Mesenchymal stem cell (in vitro differentiated cells and primary cell): Measurements from ENCODE around the gene CHMP4B.

ENCODE experiments used
- DNase-seq: peaks from one replicate; pipeline ENCODE4 v3.0.0-alpha.2; 2013
- H2AFZ ChIP-seq: one replicate; pipeline ENCODE4 v1.6.1; 2013; ENCODE audit warnings: low read depth, mild to moderate bottlenecking, control low read depth, inconsistent platforms, low read length, moderate library complexity
- H2AK5ac ChIP-seq: 2 replicates; pipeline ENCODE4 v1.6.1; 2013; ENCODE audit warnings: low read length, moderate library complexity, mild to moderate bottlenecking, inconsistent platforms; ENCODE audit not compliant: severe bottlenecking
- H2BK120ac ChIP-seq: one replicate; pipeline ENCODE4 v1.6.1; 2013; ENCODE audit warnings: low read depth, mild to moderate bottlenecking, inconsistent platforms, low read length, moderate library complexity
- H2BK12ac ChIP-seq, 2 experiments: one replicate each; pipeline ENCODE4 v1.6.1; 2013; ENCODE audit warnings: inconsistent platforms in 2 of 2, low read length in 2 of 2, mild to moderate bottlenecking in 2 of 2, moderate library complexity in 2 of 2, control low read depth in 1 of 2
- H2BK15ac ChIP-seq: one replicate; pipeline ENCODE4 v1.6.1; 2013; ENCODE audit warnings: mild to moderate bottlenecking, low read depth, inconsistent platforms; ENCODE audit not compliant: poor library complexity, severe bottlenecking
- H2BK5ac ChIP-seq: 2 replicates; pipeline ENCODE4 v1.6.1; 2013; ENCODE audit warnings: low read depth, mild to moderate bottlenecking, low read length, control low read depth, inconsistent platforms; ENCODE audit not compliant: poor library complexity, severe bottlenecking
- H3K14ac ChIP-seq, 2 experiments: one replicate each; pipeline ENCODE4 v1.6.1; 2013; ENCODE audit warnings: inconsistent platforms in 2 of 2, low read length in 2 of 2, control low read depth in 1 of 2, mild to moderate bottlenecking in 1 of 2, moderate library complexity in 1 of 2
- H3K18ac ChIP-seq, 2 experiments: one replicate each; pipeline ENCODE4 v1.6.1; 2013; ENCODE audit warnings: inconsistent platforms in 2 of 2, low read length in 2 of 2, control low read depth in 1 of 2, low read depth in 1 of 2, mild to moderate bottlenecking in 1 of 2
- H3K23ac ChIP-seq, 2 experiments: one replicate each; pipeline ENCODE4 v1.6.1; 2013; ENCODE audit warnings: inconsistent platforms in 2 of 2, low read length in 2 of 2, mild to moderate bottlenecking in 2 of 2, moderate library complexity in 2 of 2, control low read depth in 1 of 2
- H3K27ac ChIP-seq: 2 replicates; pipeline ENCODE4 v1.5.1; 2013; ENCODE audit warnings: mild to moderate bottlenecking, moderate library complexity, low read length, control low read depth, inconsistent platforms; ENCODE audit not compliant: poor library complexity, severe bottlenecking
- H3K27me3 ChIP-seq, 2 experiments: 2 replicates each; pipeline versions ENCODE4 v1.6.1 to v1.7.0; 2013; ENCODE audit warnings: low read length in 2 of 2, mild to moderate bottlenecking in 2 of 2, moderate library complexity in 2 of 2, control low read depth in 1 of 2, inconsistent platforms in 1 of 2; ENCODE audit not compliant: control insufficient read depth in 1 of 2, insufficient read depth in 1 of 2
- H3K36me3 ChIP-seq, 2 experiments: 2 replicates each; pipeline versions ENCODE4 v1.6.1 to v1.7.0; 2013; ENCODE audit warnings: low read length in 2 of 2, control low read depth in 1 of 2, inconsistent platforms in 1 of 2, low read depth in 1 of 2, mild to moderate bottlenecking in 1 of 2; ENCODE audit not compliant: insufficient read depth in 2 of 2, control insufficient read depth in 1 of 2
- H3K4ac ChIP-seq, 2 experiments: one replicate each; pipeline ENCODE4 v1.6.1; 2013; ENCODE audit warnings: inconsistent platforms in 2 of 2, low read length in 2 of 2, mild to moderate bottlenecking in 2 of 2, moderate library complexity in 2 of 2, control low read depth in 1 of 2, low read depth in 1 of 2
- H3K4me1 ChIP-seq: 2 replicates; pipeline ENCODE4 v1.6.1; 2013; ENCODE audit warnings: low read depth, low read length, control low read depth; ENCODE audit not compliant: control insufficient read depth, insufficient read depth
- H3K4me2 ChIP-seq: 2 replicates; pipeline ENCODE4 v1.6.1; 2013; ENCODE audit warnings: low read length, mild to moderate bottlenecking, inconsistent platforms; ENCODE audit not compliant: poor library complexity, severe bottlenecking
- H3K4me3 ChIP-seq, 2 experiments: 2 replicates each; pipeline versions ENCODE4 v1.5.1 to v1.7.0; 2013; ENCODE audit warnings: low read length in 2 of 2, mild to moderate bottlenecking in 2 of 2, control low read depth in 1 of 2, low read depth in 1 of 2; ENCODE audit not compliant: insufficient read depth in 1 of 2
- H3K79me1 ChIP-seq: replicated peaks from 2 replicates; pipeline ENCODE4 v1.6.1; 2013; ENCODE audit warnings: mild to moderate bottlenecking, control low read depth, low read length, inconsistent platforms; ENCODE audit not compliant: poor library complexity, severe bottlenecking
- H3K9ac ChIP-seq: 2 replicates; pipeline ENCODE4 v1.7.0; 2013; ENCODE audit warnings: mild to moderate bottlenecking, low read length, moderate library complexity
- H3K9me3 ChIP-seq: 2 replicates; pipeline ENCODE4 v1.7.0; 2013; ENCODE audit warnings: mild to moderate bottlenecking, low read length; ENCODE audit not compliant: control insufficient read depth
- H4K8ac ChIP-seq: one replicate; pipeline ENCODE4 v1.6.1; 2013; ENCODE audit warnings: inconsistent platforms, mild to moderate bottlenecking, low read length, moderate library complexity
- H4K91ac ChIP-seq: one replicate; pipeline ENCODE4 v1.6.1; 2013; ENCODE audit warnings: mild to moderate bottlenecking, low read length, inconsistent platforms
- WGBS: methylation state at CpG from one replicate; pipeline ENCODE4 v1.1.7; 2013; ENCODE audit warnings: mixed read lengths; 5-methylcytosine and 5-hydroxymethylcytosine counted together

The CHMP4B gene

GRCh38 chr20:33838035-33838864 is 27.1 kb downstream of the CHMP4B start:
- H3K36me3 ChIP-seq, result peaks cover 3 to 10% of the 10 kb centered on the region in 2 experiments
- no peak overlapping the region for H3K4me2 ChIP-seq
- no peak overlapping the region for H4K8ac ChIP-seq
- no peaks in the 10 kb centered on the region for H3K9me3 ChIP-seq
- no peaks in the 10 kb centered on the region for H3K27me3 ChIP-seq
- H3K23ac ChIP-seq, result no peak overlapping the region
- no peak overlapping the region for H3K4me3 ChIP-seq
- no peak overlapping the region for H2AK5ac ChIP-seq
- H3K4me1 ChIP-seq, result peaks cover 11% of the 10 kb centered on the region
- no peak overlapping the region for H2AFZ ChIP-seq
- H3K79me1 ChIP-seq, result peaks cover 22% of the 10 kb centered on the region
- no peak overlapping the region for H2BK15ac ChIP-seq
- no peak for DNase-seq
- no peak overlapping the region for H4K91ac ChIP-seq
- H2BK12ac ChIP-seq, result no peak overlapping the region
- H2BK120ac ChIP-seq, result no peak overlapping the region
- H3K18ac ChIP-seq, result no peak overlapping the region
- H2BK5ac ChIP-seq, result no peak overlapping the region
- 94% methylated on average over 8 of the region's 8 CpGs for WGBS
- no peak overlapping the region for H3K9ac ChIP-seq
- H3K14ac ChIP-seq, result peak overlapping the region in 1 of 2 experiments; percentile 69
- no peak overlapping the region for H3K4ac ChIP-seq
- H3K27ac ChIP-seq, result no peak overlapping the region

DNA sequence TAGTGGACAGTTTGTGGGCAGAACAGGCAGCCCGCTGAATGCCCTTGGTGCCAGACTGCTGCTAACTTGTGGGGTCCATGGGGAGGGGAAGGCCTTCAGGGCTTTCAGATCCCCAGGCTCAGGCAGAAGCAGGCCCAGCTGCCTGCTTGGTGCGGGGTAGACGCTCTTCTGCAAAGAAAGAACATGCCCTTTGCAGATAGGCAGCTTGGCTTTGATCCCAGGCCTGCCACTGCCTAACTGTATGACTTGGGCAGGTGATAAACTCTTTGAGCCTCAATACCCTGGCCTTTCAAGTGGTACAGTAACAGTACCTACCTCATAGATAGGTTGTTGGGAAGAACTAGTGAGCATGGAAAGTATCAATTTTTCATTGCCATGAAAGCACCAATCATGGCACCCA is 28.4 kb downstream of the CHMP4B start:
- Histone ChIP-seq H3K18ac (no peak overlapping the region), H2BK120ac (no peak overlapping the region), H2AFZ (no peak overlapping the region), H3K36me3 (peaks cover 3 to 10% of the 10 kb centered on the region in 2 experiments), H4K8ac (no peak overlapping the region), H2AK5ac (no peak overlapping the region), H2BK5ac (no peak overlapping the region), H2BK15ac (no peak overlapping the region), H3K4me2 (no peak overlapping the region), H3K4ac (no peak overlapping the region), H3K23ac (no peak overlapping the region), H3K14ac (no peak overlapping the region), H3K9me3 (no peaks in the 10 kb centered on the region), H3K27ac (no peak overlapping the region), H4K91ac (no peak overlapping the region), H3K4me1 (peaks cover 13% of the 10 kb centered on the region), H3K27me3 (no peaks in the 10 kb centered on the region), H3K79me1 (peaks cover 20% of the 10 kb centered on the region), H3K4me3 (no peak overlapping the region), H2BK12ac (no peak overlapping the region), H3K9ac (no peak overlapping the region)
- no peak for DNase-seq
- 98% methylated on average over 3 of the region's 3 CpGs for WGBS

GRCh38 chr20:33840160-33840559 is 29.0 kb downstream of the CHMP4B start:
- no peak overlapping the region for H4K91ac ChIP-seq
- no peak overlapping the region for H3K27ac ChIP-seq
- H3K18ac ChIP-seq, result no peak overlapping the region
- no peak overlapping the region for H2BK15ac ChIP-seq
- WGBS, result 98% methylated on average over 7 of the region's 7 CpGs
- no peak overlapping the region for H2BK120ac ChIP-seq
- H3K9ac ChIP-seq, result no peak overlapping the region
- H4K8ac ChIP-seq, result no peak overlapping the region
- DNase-seq, result no peak
- H3K4me1 ChIP-seq, result peaks cover 13% of the 10 kb centered on the region
- H3K79me1 ChIP-seq, result peaks cover 21% of the 10 kb centered on the region
- no peak overlapping the region for H2BK12ac ChIP-seq
- H3K14ac ChIP-seq, result no peak overlapping the region
- no peaks in the 10 kb centered on the region for H3K27me3 ChIP-seq
- H2AFZ ChIP-seq, result no peak overlapping the region
- peaks cover 3 to 5% of the 10 kb centered on the region in 2 experiments for H3K36me3 ChIP-seq
- H2BK5ac ChIP-seq, result no peak overlapping the region
- H3K9me3 ChIP-seq, result no peaks in the 10 kb centered on the region
- H2AK5ac ChIP-seq, result no peak overlapping the region
- H3K23ac ChIP-seq, result no peak overlapping the region
- H3K4ac ChIP-seq, result no peak overlapping the region
- no peak overlapping the region for H3K4me3 ChIP-seq
- H3K4me2 ChIP-seq, result no peak overlapping the region

DNA sequence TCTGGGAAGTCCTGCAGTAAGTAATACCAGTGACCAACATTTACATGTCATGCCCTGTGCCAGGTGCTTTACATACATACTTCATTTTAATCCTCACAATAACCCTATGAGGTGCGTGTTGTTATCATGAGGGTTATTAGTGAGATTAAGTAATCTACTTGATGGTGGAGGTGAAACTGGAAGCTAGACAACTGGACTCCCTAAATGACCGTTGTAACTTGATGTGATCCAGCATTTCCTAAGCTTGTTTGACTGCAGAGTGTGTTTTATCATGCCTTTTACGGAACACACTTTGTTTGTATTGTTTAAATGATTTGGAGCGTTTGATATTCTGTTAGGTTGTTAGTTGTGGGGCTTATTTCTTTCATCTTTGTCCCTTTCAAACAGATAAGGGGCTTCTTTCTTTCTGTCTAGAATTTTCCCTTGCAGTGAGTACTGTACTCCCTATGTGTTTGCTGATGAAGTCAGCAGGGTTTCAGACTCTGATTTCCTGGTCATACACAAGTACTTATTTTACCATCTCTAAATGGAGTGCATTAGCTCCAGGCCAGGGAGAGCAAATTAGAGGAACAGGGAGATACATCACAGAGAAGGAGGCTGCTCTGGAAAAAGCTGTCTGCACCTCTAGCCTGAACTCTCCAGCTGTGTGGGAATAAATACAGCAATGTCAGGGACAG is 29.7 kb downstream of the CHMP4B start:
- Histone ChIP-seq H3K4me1 (peaks cover 15% of the 10 kb centered on the region), H3K36me3 (peaks cover 0 to 4% of the 10 kb centered on the region in 2 experiments), H3K4me3 (no peak overlapping the region), H2BK12ac (no peak overlapping the region), H3K9ac (no peak overlapping the region), H3K18ac (no peak overlapping the region), H2AK5ac (no peak overlapping the region), H3K23ac (no peak overlapping the region), H2BK15ac (no peak overlapping the region), H4K91ac (no peak overlapping the region), H3K4ac (no peak overlapping the region), H4K8ac (no peak overlapping the region), H3K9me3 (no peaks in the 10 kb centered on the region), H3K27ac (no peak overlapping the region), H3K14ac (no peak overlapping the region), H3K79me1 (peaks cover 21% of the 10 kb centered on the region), H2AFZ (no peak overlapping the region), H3K4me2 (no peak overlapping the region), H3K27me3 (no peaks in the 10 kb centered on the region), H2BK5ac (no peak overlapping the region), H2BK120ac (no peak overlapping the region)
- WGBS, result 91% methylated on average over 4 of the region's 4 CpGs
- DNase-seq, result no peak
